ENCODE results near the gene PATJ. TPM values are rescaled to one million over a fixed set of nuclear protein-coding genes. Genes with fewer than 3 reads are reported as not detected.

Gene PATJ
- total and polyA plus RNA-seq, 4 donors, result 8.0 to 47.1 (median 24.3) TPM

GRCh38 chr1:61807606-61808140, 65.4 kb downstream of the PATJ start:
- DNase-seq (no peak), ATAC-seq (ENCODE audit: low FRiP score) (no peak)
- Histone ChIP-seq H3K4me3 (ENCODE audit: low read length in 2 of 2) (no peak overlapping the region), H3K9me3 (ENCODE audit: control insufficient read depth, low read length) (no peaks in the 10 kb centered on the region), H3K36me3 (ENCODE audit: control insufficient read depth in 1 of 2, insufficient read depth in 2 of 2, low read length in 1 of 2) (no peaks in the 10 kb centered on the region), H3K4me1 (ENCODE audit: control insufficient read depth in 1 of 2, insufficient read depth in 2 of 2, low read length in 2 of 2) (peaks cover 0 to 5% of the 10 kb centered on the region in 2 donors), H3K27me3 (ENCODE audit: control insufficient read depth in 1 of 2, insufficient read depth in 2 of 2, low read length in 1 of 2) (no peaks in the 10 kb centered on the region), H3K27ac (ENCODE audit: low read depth in 1 of 2, low read length in 2 of 2) (no peak overlapping the region)
- WGBS, 2 donors, result 81% methylated on average over 4 of the region's 4 CpGs
- intact Hi-C loops (cut with DNase I), result no loop called here

- ATAC-seq (ENCODE audit: low FRiP score), result no peak
- 89 to 94% methylated on average over 4 of the region's 4 CpGs for WGBS, 2 donors
- Histone ChIP-seq H3K27ac (ENCODE audit: low read depth in 1 of 2, low read length in 2 of 2) (no peak overlapping the region), H3K4me3 (ENCODE audit: low read length in 2 of 2) (no peak overlapping the region), H3K27me3 (ENCODE audit: control insufficient read depth in 1 of 2, insufficient read depth in 2 of 2, low read length in 1 of 2) (no peaks in the 10 kb centered on the region), H3K9me3 (ENCODE audit: control insufficient read depth, low read length) (no peaks in the 10 kb centered on the region), H3K36me3 (ENCODE audit: control insufficient read depth in 1 of 2, insufficient read depth in 2 of 2, low read length in 1 of 2) (no peaks in the 10 kb centered on the region), H3K4me1 (ENCODE audit: control insufficient read depth in 1 of 2, insufficient read depth in 2 of 2, low read length in 2 of 2) (peaks cover 0 to 5% of the 10 kb centered on the region in 2 donors)
- intact Hi-C loops (cut with DNase I), result no loop called here
- no peak for DNase-seq
Measured at GRCh38 chr1:61808321-61808720, 66.0 kb downstream of the PATJ start.

- H3K9me3 ChIP-seq (ENCODE audit: control insufficient read depth, low read length), result no peaks in the 10 kb centered on the region
- H3K36me3 ChIP-seq (ENCODE audit: control insufficient read depth in 1 of 2, insufficient read depth in 2 of 2, low read length in 1 of 2), result no peaks in the 10 kb centered on the region
- intact Hi-C loops (cut with DNase I), result no loop called here
- no peak overlapping the region for H3K27ac ChIP-seq (ENCODE audit: low read depth in 1 of 2, low read length in 2 of 2)
- no peaks in the 10 kb centered on the region for H3K27me3 ChIP-seq (ENCODE audit: control insufficient read depth in 1 of 2, insufficient read depth in 2 of 2, low read length in 1 of 2)
- ATAC-seq (ENCODE audit: low FRiP score), result peak; percentile 44
- H3K4me1 ChIP-seq (ENCODE audit: control insufficient read depth in 1 of 2, insufficient read depth in 2 of 2, low read length in 2 of 2), result peaks cover 0 to 5% of the 10 kb centered on the region in 2 donors
- no peak overlapping the region for H3K4me3 ChIP-seq (ENCODE audit: low read length in 2 of 2)
- DNase-seq, result no peak
- WGBS, 2 donors, result 20 to 22% methylated on average over 4 of the region's 4 CpGs
Measured at GRCh38 chr1:61808968-61809367, 66.7 kb downstream of the PATJ start.

- H3K36me3 ChIP-seq (ENCODE audit: control insufficient read depth in 1 of 2, insufficient read depth in 2 of 2, low read length in 1 of 2), result no peaks in the 10 kb centered on the region
- peaks cover 0 to 7% of the 10 kb centered on the region in 2 donors for H3K4me1 ChIP-seq (ENCODE audit: control insufficient read depth in 1 of 2, insufficient read depth in 2 of 2, low read length in 2 of 2)
- intact Hi-C loops (cut with DNase I), result no loop called here
- no peak overlapping the region for H3K4me3 ChIP-seq (ENCODE audit: low read length in 2 of 2)
- ATAC-seq (ENCODE audit: low FRiP score) (no peak), DNase-seq (no peak)
- H3K27ac ChIP-seq (ENCODE audit: low read depth in 1 of 2, low read length in 2 of 2), result no peak overlapping the region
- WGBS, 2 donors, result 88 to 90% methylated on average over 1 of the region's 1 CpG
- H3K27me3 ChIP-seq (ENCODE audit: control insufficient read depth in 1 of 2, insufficient read depth in 2 of 2, low read length in 1 of 2), result no peaks in the 10 kb centered on the region
- no peaks in the 10 kb centered on the region for H3K9me3 ChIP-seq (ENCODE audit: control insufficient read depth, low read length)
Measured at GRCh38 chr1:61812916-61813315, 70.6 kb downstream of the PATJ start.

- no peaks in the 10 kb centered on the region for H3K9me3 ChIP-seq (ENCODE audit: control insufficient read depth, low read length)
- intact Hi-C loops (cut with DNase I), result no loop called here
- H3K4me3 ChIP-seq (ENCODE audit: low read length in 2 of 2), result no peak overlapping the region
- DNase-seq (no peak), ATAC-seq (ENCODE audit: low FRiP score) (no peak)
- H3K36me3 ChIP-seq (ENCODE audit: control insufficient read depth in 1 of 2, insufficient read depth in 2 of 2, low read length in 1 of 2), result peaks cover 0 to 1% of the 10 kb centered on the region in 2 donors
- no peak overlapping the region for H3K27ac ChIP-seq (ENCODE audit: low read depth in 1 of 2, low read length in 2 of 2)
- H3K27me3 ChIP-seq (ENCODE audit: control insufficient read depth in 1 of 2, insufficient read depth in 2 of 2, low read length in 1 of 2), result no peaks in the 10 kb centered on the region
- peaks cover 0 to 2% of the 10 kb centered on the region in 2 donors for H3K4me1 ChIP-seq (ENCODE audit: control insufficient read depth in 1 of 2, insufficient read depth in 2 of 2, low read length in 2 of 2)
- WGBS, 2 donors, result 71 to 74% methylated on average over 3 of the region's 3 CpGs
Measured at GRCh38 chr1:61816191-61816590, 73.9 kb downstream of the PATJ start.

- Histone ChIP-seq H3K27ac (ENCODE audit: low read depth in 1 of 2, low read length in 2 of 2) (no peak overlapping the region), H3K36me3 (ENCODE audit: control insufficient read depth in 1 of 2, insufficient read depth in 2 of 2, low read length in 1 of 2) (peaks cover 0 to 1% of the 10 kb centered on the region in 2 donors), H3K27me3 (ENCODE audit: control insufficient read depth in 1 of 2, insufficient read depth in 2 of 2, low read length in 1 of 2) (no peaks in the 10 kb centered on the region), H3K9me3 (ENCODE audit: control insufficient read depth, low read length) (no peaks in the 10 kb centered on the region), H3K4me1 (ENCODE audit: control insufficient read depth in 1 of 2, insufficient read depth in 2 of 2, low read length in 2 of 2) (peaks cover 0 to 2% of the 10 kb centered on the region in 2 donors), H3K4me3 (ENCODE audit: low read length in 2 of 2) (no peak overlapping the region)
- ATAC-seq (ENCODE audit: low FRiP score) (no peak), DNase-seq (no peak)
- intact Hi-C loops (cut with DNase I), result no loop called here
- WGBS, 2 donors, result 87 to 88% methylated on average over 1 of the region's 1 CpG
Measured at GRCh38 chr1:61818992-61819391, 76.7 kb downstream of the PATJ start.

GRCh38 chr1:61819421-61819820, 77.1 kb downstream of the PATJ start:
- DNase-seq (no peak), ATAC-seq (ENCODE audit: low FRiP score) (no peak)
- intact Hi-C loops (cut with DNase I), result no loop called here
- H3K4me3 ChIP-seq (ENCODE audit: low read length in 2 of 2), result no peak overlapping the region
- peaks cover 0 to 1% of the 10 kb centered on the region in 2 donors for H3K36me3 ChIP-seq (ENCODE audit: control insufficient read depth in 1 of 2, insufficient read depth in 2 of 2, low read length in 1 of 2)
- whole genome bisulfite sequencing, 2 donors, result 97 to 99% methylated on average over 9 of the region's 9 CpGs
- H3K27me3 ChIP-seq (ENCODE audit: control insufficient read depth in 1 of 2, insufficient read depth in 2 of 2, low read length in 1 of 2), result no peaks in the 10 kb centered on the region
- no peak overlapping the region for H3K27ac ChIP-seq (ENCODE audit: low read depth in 1 of 2, low read length in 2 of 2)
- peaks cover 0 to 2% of the 10 kb centered on the region in 2 donors for H3K4me1 ChIP-seq (ENCODE audit: control insufficient read depth in 1 of 2, insufficient read depth in 2 of 2, low read length in 2 of 2)
- H3K9me3 ChIP-seq (ENCODE audit: control insufficient read depth, low read length), result no peaks in the 10 kb centered on the region

GRCh38 chr1:61825393-61825792, 83.1 kb downstream of the PATJ start:
- Histone ChIP-seq H3K27me3 (ENCODE audit: control insufficient read depth in 1 of 2, insufficient read depth in 2 of 2, low read length in 1 of 2) (no peaks in the 10 kb centered on the region), H3K4me1 (ENCODE audit: control insufficient read depth in 1 of 2, insufficient read depth in 2 of 2, low read length in 2 of 2) (peaks cover 0 to 7% of the 10 kb centered on the region in 2 donors), H3K27ac (ENCODE audit: low read depth in 1 of 2, low read length in 2 of 2) (peak overlapping the region in 1 of 2 donors; percentile 43), H3K4me3 (ENCODE audit: low read length in 2 of 2) (no peak overlapping the region), H3K36me3 (ENCODE audit: control insufficient read depth in 1 of 2, insufficient read depth in 2 of 2, low read length in 1 of 2) (peaks cover 3% of the 10 kb centered on the region in 2 donors), H3K9me3 (ENCODE audit: control insufficient read depth, low read length) (no peaks in the 10 kb centered on the region)
- ATAC-seq (ENCODE audit: low FRiP score), result no peak
- intact Hi-C loops (cut with DNase I), result no loop called here
- no peak for DNase-seq
- 6 to 9% methylated on average over 1 of the region's 1 CpG for WGBS, 2 donors

- DNase-seq, result no peak
- Histone ChIP-seq H3K9me3 (ENCODE audit: control insufficient read depth, low read length) (no peaks in the 10 kb centered on the region), H3K4me3 (ENCODE audit: low read length in 2 of 2) (no peak overlapping the region), H3K27ac (ENCODE audit: low read depth in 1 of 2, low read length in 2 of 2) (no peak overlapping the region), H3K4me1 (ENCODE audit: control insufficient read depth in 1 of 2, insufficient read depth in 2 of 2, low read length in 2 of 2) (peaks cover 0 to 9% of the 10 kb centered on the region in 2 donors), H3K36me3 (ENCODE audit: control insufficient read depth in 1 of 2, insufficient read depth in 2 of 2, low read length in 1 of 2) (peaks cover 2 to 3% of the 10 kb centered on the region in 2 donors), H3K27me3 (ENCODE audit: control insufficient read depth in 1 of 2, insufficient read depth in 2 of 2, low read length in 1 of 2) (no peaks in the 10 kb centered on the region)
- WGBS, 2 donors, result 62% methylated on average over 3 of the region's 3 CpGs
- intact Hi-C loops (cut with DNase I), result no loop called here
- no peak for ATAC-seq (ENCODE audit: low FRiP score)
Measured at GRCh38 chr1:61828805-61829204, 86.5 kb downstream of the PATJ start.

Data from aorta (tissue), 5 donors.